Measurements from ENCODE around the gene TGM6. TPM values are rescaled to one million over a fixed set of nuclear protein-coding genes. Genes with fewer than 3 reads are reported as not detected.

The TGM6 gene
- total and polyA plus RNA-seq, 12 donors = not detected

GRCh38 chr20:2333821-2334220, 46.9 kb upstream of the TGM6 start:
- H3K4me1 ChIP-seq = peaks cover 0 to under 1% (median 0%) of the 10 kb centered on the region in 9 donors
- no peaks in the 10 kb centered on the region for H3K9me3 ChIP-seq
- peaks cover 0 to 26% (median 7%) of the 10 kb centered on the region in 7 donors for H3K27me3 ChIP-seq
- ATAC-seq (no peak), DNase-seq (no peak)
- H3K4me3 ChIP-seq = no peak overlapping the region
- no peaks in the 10 kb centered on the region for H3K36me3 ChIP-seq
- H3K27ac ChIP-seq = no peak overlapping the region
- no peak for TF ChIP-seq CTCF (IDR thresholded peaks at IDR 0.05)
- intact Hi-C loops (cut with DNase I) = no loop called here
- WGBS, 2 donors = 75 to 80% methylated on average over 6 of the region's 6 CpGs

- 65 to 76% methylated on average over 9 of the region's 9 CpGs for WGBS, 2 donors
- Histone ChIP-seq H3K27me3 (peaks cover 0 to 24% (median 7%) of the 10 kb centered on the region in 7 donors), H3K4me1 (peaks cover 0 to 4% (median 0%) of the 10 kb centered on the region in 9 donors), H3K27ac (no peak overlapping the region), H3K9me3 (no peaks in the 10 kb centered on the region), H3K36me3 (no peaks in the 10 kb centered on the region), H3K4me3 (no peak overlapping the region)
- intact Hi-C loops (cut with DNase I) = no loop called here
- ATAC-seq = no peak
- TF ChIP-seq CTCF (IDR thresholded peaks at IDR 0.05) = no peak
- no peak for DNase-seq
Observed at GRCh38 chr20:2335096-2335870, 45.4 kb upstream of the TGM6 start.

GRCh38 chr20:2336471-2336870, 44.2 kb upstream of the TGM6 start:
- Histone ChIP-seq H3K27ac (no peak overlapping the region), H3K9me3 (no peaks in the 10 kb centered on the region), H3K4me3 (no peak overlapping the region), H3K27me3 (peaks cover 0 to 31% (median 7%) of the 10 kb centered on the region in 7 donors), H3K4me1 (peaks cover 0 to 4% (median 0%) of the 10 kb centered on the region in 9 donors), H3K36me3 (no peaks in the 10 kb centered on the region)
- ATAC-seq (no peak), DNase-seq (no peak)
- no peak for TF ChIP-seq CTCF (IDR thresholded peaks at IDR 0.05)
- 86 to 87% methylated on average over 4 of the region's 4 CpGs for WGBS, 2 donors
- intact Hi-C loops (cut with DNase I) = no loop called here

- Histone ChIP-seq H3K9me3 (no peaks in the 10 kb centered on the region), H3K27me3 (peaks cover 0 to 26% (median 7%) of the 10 kb centered on the region in 7 donors), H3K27ac (no peak overlapping the region), H3K4me3 (no peak overlapping the region), H3K36me3 (no peaks in the 10 kb centered on the region), H3K4me1 (peaks cover 0 to 4% (median 0%) of the 10 kb centered on the region in 9 donors)
- no peak for ATAC-seq
- DNase-seq = no peak
- WGBS, 2 donors = 84 to 85% methylated on average over 5 of the region's 5 CpGs
- no peak for TF ChIP-seq CTCF (IDR thresholded peaks at IDR 0.05)
- intact Hi-C loops (cut with DNase I) = no loop called here
Observed at GRCh38 chr20:2337142-2337541, 43.6 kb upstream of the TGM6 start.

Measured in heart right ventricle (tissue), 16 donors.